Activated naive CD8-positive, alpha-beta T cell treated with anti-CD3 and anti-CD28 coated beads for 36 hours (primary cell): Measurements from ENCODE around the gene ACAP3. TPM values are rescaled to one million over a fixed set of nuclear protein-coding genes. Genes with fewer than 3 reads are reported as not detected.
A peak's percentile ranks its signal among the peaks of the same experiment; 100 is the strongest.

Source experiments
- DNase-seq: peaks from one replicate; pipeline ENCODE4 v3.0.0; 2021
- H3K27ac Mint-ChIP-seq: one replicate; pipeline ENCODE4 v1.8.0; 2022; ENCODE audit warnings: mild to moderate bottlenecking, moderate library complexity, mixed read lengths
- H3K27me3 Mint-ChIP-seq: one replicate; pipeline ENCODE4 v1.8.0; 2022; ENCODE audit warnings: mild to moderate bottlenecking, mixed read lengths
- H3K36me3 Mint-ChIP-seq: one replicate; pipeline ENCODE4 v1.8.0; 2021; ENCODE audit warnings: mild to moderate bottlenecking, mixed read lengths
- H3K4me1 Mint-ChIP-seq: one replicate; pipeline ENCODE4 v1.8.0; 2021; ENCODE audit warnings: mixed read lengths
- H3K4me3 Mint-ChIP-seq: one replicate; pipeline ENCODE4 v1.8.0; 2022; ENCODE audit warnings: mild to moderate bottlenecking, moderate library complexity, mixed read lengths
- H3K9me3 Mint-ChIP-seq: one replicate; pipeline ENCODE4 v1.8.0; 2022; ENCODE audit warnings: mixed read lengths
- total RNA-seq, 2 experiments: library from RNA; stranded (reverse); gene quantifications; one replicate each; pipeline ENCODE4 v1.2.3, GENCODE V29; 2021

Gene ACAP3
- total RNA-seq, 2 experiments from 2014 or later: 26.6 to 28.4 TPM

- no peaks in the 10 kb centered on the region for H3K27me3 Mint-ChIP-seq
- no peak overlapping the region for H3K27ac Mint-ChIP-seq
- DNase-seq: no peak
- H3K4me3 Mint-ChIP-seq: peak overlapping the region; percentile 23
- H3K36me3 Mint-ChIP-seq: peaks cover 8% of the 10 kb centered on the region
- H3K9me3 Mint-ChIP-seq: no peaks in the 10 kb centered on the region
- H3K4me1 Mint-ChIP-seq: peaks cover 1% of the 10 kb centered on the region
Observed at GRCh38 chr1:1314678-1315335, 7.1 kb upstream of the ACAP3 start.

- no peak for DNase-seq
- no peak overlapping the region for H3K27ac Mint-ChIP-seq
- no peak overlapping the region for H3K4me3 Mint-ChIP-seq
- H3K4me1 Mint-ChIP-seq: peaks cover 1% of the 10 kb centered on the region
- H3K27me3 Mint-ChIP-seq: no peaks in the 10 kb centered on the region
- peaks cover 6% of the 10 kb centered on the region for H3K36me3 Mint-ChIP-seq
- no peaks in the 10 kb centered on the region for H3K9me3 Mint-ChIP-seq
Observed at GRCh38 chr1:1314237-1314586, 6.5 kb upstream of the ACAP3 start.

- Mint-ChIP-seq H3K27ac (no peak overlapping the region), H3K4me1 (peaks cover 1% of the 10 kb centered on the region), H3K4me3 (no peak overlapping the region), H3K9me3 (no peaks in the 10 kb centered on the region), H3K27me3 (no peaks in the 10 kb centered on the region), H3K36me3 (peaks cover 6% of the 10 kb centered on the region)
- no peak for DNase-seq
Observed at GRCh38 chr1:1313500-1314236, 5.9 kb upstream of the ACAP3 start.

- H3K27ac Mint-ChIP-seq: no peak overlapping the region
- H3K27me3 Mint-ChIP-seq: no peaks in the 10 kb centered on the region
- peaks cover 6% of the 10 kb centered on the region for H3K36me3 Mint-ChIP-seq
- no peak for DNase-seq
- H3K4me3 Mint-ChIP-seq: no peak overlapping the region
- H3K9me3 Mint-ChIP-seq: no peaks in the 10 kb centered on the region
- peaks cover 1% of the 10 kb centered on the region for H3K4me1 Mint-ChIP-seq
Observed at GRCh38 chr1:1312450-1313314, 5.0 kb upstream of the ACAP3 start.

- peaks cover 2% of the 10 kb centered on the region for H3K36me3 Mint-ChIP-seq
Observed at GRCh38 chr1:1311107-1312104, 3.7 kb upstream of the ACAP3 start.

GRCh38 chr1:1310476-1311053, 2.8 kb upstream of the ACAP3 start:
- H3K4me3 Mint-ChIP-seq: peak overlapping the region; percentile 10
- H3K9me3 Mint-ChIP-seq: no peaks in the 10 kb centered on the region
- H3K27ac Mint-ChIP-seq: peak overlapping the region; percentile 29
- peaks cover 16% of the 10 kb centered on the region for H3K4me1 Mint-ChIP-seq
- H3K27me3 Mint-ChIP-seq: no peaks in the 10 kb centered on the region
- no peak for DNase-seq
- peaks cover 2% of the 10 kb centered on the region for H3K36me3 Mint-ChIP-seq

More at GRCh38 chr1:1311107-1312104, 3.7 kb upstream of the ACAP3 start:
- Mint-ChIP-seq H3K4me1 (peaks cover 9% of the 10 kb centered on the region), H3K27me3 (no peaks in the 10 kb centered on the region), H3K9me3 (no peaks in the 10 kb centered on the region), H3K4me3 (no peak overlapping the region), H3K27ac (no peak overlapping the region)
- no peak for DNase-seq

- DNase-seq: no peak
- no peak overlapping the region for H3K27ac Mint-ChIP-seq
- H3K4me3 Mint-ChIP-seq: peak overlapping the region; percentile 78
- H3K9me3 Mint-ChIP-seq: no peaks in the 10 kb centered on the region
- H3K27me3 Mint-ChIP-seq: no peaks in the 10 kb centered on the region
- H3K36me3 Mint-ChIP-seq: peaks cover 2% of the 10 kb centered on the region
- H3K4me1 Mint-ChIP-seq: peaks cover 18% of the 10 kb centered on the region
Observed at GRCh38 chr1:1310109-1310385, 2.3 kb upstream of the ACAP3 start.

GRCh38 chr1:1309251-1310108, 1.8 kb upstream of the ACAP3 start:
- peaks cover 21% of the 10 kb centered on the region for H3K4me1 Mint-ChIP-seq
- H3K9me3 Mint-ChIP-seq: no peaks in the 10 kb centered on the region
- no peaks in the 10 kb centered on the region for H3K27me3 Mint-ChIP-seq
- no peak for DNase-seq
- H3K4me3 Mint-ChIP-seq: peak overlapping the region; percentile 78
- peak overlapping the region; percentile 54 for H3K27ac Mint-ChIP-seq
- no peaks in the 10 kb centered on the region for H3K36me3 Mint-ChIP-seq

GRCh38 chr1:1308756-1309250, 1.1 kb upstream of the ACAP3 start:
- DNase-seq: no peak
- Mint-ChIP-seq H3K27ac (peak overlapping the region; percentile 79), H3K4me1 (peaks cover 21% of the 10 kb centered on the region), H3K36me3 (no peaks in the 10 kb centered on the region), H3K9me3 (no peaks in the 10 kb centered on the region), H3K4me3 (peak overlapping the region; percentile 82), H3K27me3 (no peaks in the 10 kb centered on the region)

- peak overlapping the region; percentile 85 for H3K4me3 Mint-ChIP-seq
- H3K27me3 Mint-ChIP-seq: no peaks in the 10 kb centered on the region
- peaks cover 20% of the 10 kb centered on the region for H3K4me1 Mint-ChIP-seq
- peak overlapping the region; percentile 68 for H3K27ac Mint-ChIP-seq
- DNase-seq: peak; percentile 31
- H3K36me3 Mint-ChIP-seq: no peaks in the 10 kb centered on the region
- H3K9me3 Mint-ChIP-seq: no peaks in the 10 kb centered on the region
Observed at GRCh38 chr1:1307261-1307922, 338 bp downstream of the ACAP3 start.

GRCh38 chr1:1306661-1307260, 969 bp downstream of the ACAP3 start:
- H3K4me1 Mint-ChIP-seq: peaks cover 20% of the 10 kb centered on the region
- H3K27ac Mint-ChIP-seq: peak overlapping the region; percentile 70
- DNase-seq: no peak
- H3K27me3 Mint-ChIP-seq: no peaks in the 10 kb centered on the region
- H3K4me3 Mint-ChIP-seq: peak overlapping the region; percentile 85
- no peaks in the 10 kb centered on the region for H3K36me3 Mint-ChIP-seq
- H3K9me3 Mint-ChIP-seq: no peaks in the 10 kb centered on the region

- H3K27ac Mint-ChIP-seq: peak overlapping the region; percentile 70
- H3K9me3 Mint-ChIP-seq: no peaks in the 10 kb centered on the region
- H3K4me3 Mint-ChIP-seq: peak overlapping the region; percentile 85
- H3K36me3 Mint-ChIP-seq: no peaks in the 10 kb centered on the region
- peaks cover 20% of the 10 kb centered on the region for H3K4me1 Mint-ChIP-seq
- peak; percentile 46 for DNase-seq
- H3K27me3 Mint-ChIP-seq: no peaks in the 10 kb centered on the region
Observed at GRCh38 chr1:1306070-1306660, 1.6 kb downstream of the ACAP3 start.
